PC-9 (cell line): ENCODE measurements around the gene CD96.
"Not testable (repeated sequence)": the region's sequence is repeated elsewhere in the genome, so short reads cannot be mapped to it uniquely, and the experiment has no call there.

ENCODE experiments used
- CTCF ChIP-seq: fragments of 200-600 bp; sonication (generic); conservative IDR thresholded peaks from 2 replicates; pipeline ENCODE4 v1.6.1; 2017; ENCODE audit warnings: mixed run types, antibody characterized with exemption, mild to moderate bottlenecking, moderate library complexity
- EZH2 ChIP-seq: fragments of 200-600 bp; sonication (generic); IDR thresholded peaks from 2 replicates; pipeline ENCODE4 v1.8.0; 2017; ENCODE audit warnings: antibody characterized with exemption, low read depth

GRCh38 chr3:111561902-111562301, 19.9 kb downstream of the CD96 start:
- not testable (repeated sequence) for TF ChIP-seq CTCF, EZH2
